GM10266 (cell line): ENCODE measurements around the gene COLEC12.

Experiments used
- DNase-seq: peaks from one replicate; pipeline ENCODE4 v3.0.0; 2012; ENCODE audit errors: extremely low spot score
- CTCF ChIP-seq: IDR thresholded peaks from 2 replicates; pipeline ENCODE4 v1.5.1; 2012; ENCODE audit warnings: mild to moderate bottlenecking, low read depth; ENCODE audit not compliant: control insufficient read depth, insufficient read depth; ENCODE audit errors: missing control alignments

COLEC12 gene

GRCh38 chr18:369224-370015, 131.1 kb downstream of the COLEC12 start:
- TF ChIP-seq CTCF = no peak
- no peak for DNase-seq

- TF ChIP-seq CTCF = no peak
- no peak for DNase-seq
Measured at GRCh38 chr18:366466-367061, 133.9 kb downstream of the COLEC12 start.

GRCh38 chr18:365651-366050, 134.8 kb downstream of the COLEC12 start:
- TF ChIP-seq CTCF = no peak
- DNase-seq = no peak

- no peak for DNase-seq
- TF ChIP-seq CTCF = no peak
Measured at GRCh38 chr18:364256-364826, 136.2 kb downstream of the COLEC12 start.

GRCh38 chr18:363301-364085, 137.0 kb downstream of the COLEC12 start:
- DNase-seq = no peak
- TF ChIP-seq CTCF = no peak

- no peak for DNase-seq
- TF ChIP-seq CTCF = no peak
Measured at GRCh38 chr18:362311-363290, 137.9 kb downstream of the COLEC12 start.
